Vagina (tissue), 2 donors: ENCODE results near the gene CHRND.

Source experiments
- CTCF ChIP-seq, 3 experiments: fragments of 450-650 bp in 2 of 3; fragments of 200-600 bp in 1 of 3; sonication (generic) in 1 of 3; IDR thresholded peaks; one replicate each; pipeline ENCODE4 v1.5.1; 2017 to 2019; ENCODE audit warnings: antibody characterized with exemption in 3 of 3, mild to moderate bottlenecking in 2 of 3, moderate library complexity in 2 of 3
- POLR2A ChIP-seq, 2 donors: fragments of 450-650 bp; IDR thresholded peaks; one replicate each; pipeline ENCODE4 v1.6.1; 2017; ENCODE audit warnings: antibody characterized with exemption in 2 of 2, mild to moderate bottlenecking in 2 of 2, moderate library complexity in 2 of 2

- TF ChIP-seq CTCF (IDR thresholded peaks at IDR 0.05) (no peak), POLR2A (IDR thresholded peaks at IDR 0.05) (no peak)
Observed at GRCh38 chr2:232535761-232536530, 10.0 kb downstream of the CHRND start.
